ENCODE measurements around the gene TPD52L2. TPM values are rescaled to one million over a fixed set of nuclear protein-coding genes. Genes with fewer than 3 reads are reported as not detected.

Gene TPD52L2
- polyA plus RNA-seq, 3 donors: 137 to 167 (median 144) TPM

- no peak overlapping the region for H3K4me3 Mint-ChIP-seq
- H3K4me1 Mint-ChIP-seq: peaks cover 6% of the 10 kb centered on the region
- Histone ChIP-seq H3K36me3 (replicated peaks in 1 of 2; ENCODE audit: control insufficient read depth in 1 of 2, insufficient read depth in 2 of 2, low read length in 2 of 2) (no peaks in the 10 kb centered on the region), H3K27ac (ENCODE audit: low read depth in 1 of 2, low read length in 2 of 2) (no peak overlapping the region), H3K4me2 (replicated peaks; ENCODE audit: extremely low read depth, low read length, poor library complexity, severe bottlenecking) (no peak overlapping the region), H3K4me1 (ENCODE audit: control insufficient read depth in 1 of 2, insufficient read depth in 2 of 2, low read length in 2 of 2) (no peaks in the 10 kb centered on the region), H2AFZ (ENCODE audit: insufficient read depth, low read depth, low read length, poor library complexity, severe bottlenecking) (no peak overlapping the region), H3K4me3 (replicated peaks in 1 of 3; ENCODE audit: low read depth in 2 of 3, low read length in 3 of 3) (no peak overlapping the region), H3K79me2 (ENCODE audit: insufficient read depth, low read length) (no peaks in the 10 kb centered on the region), H4K20me1 (ENCODE audit: insufficient read depth, low read length) (no peaks in the 10 kb centered on the region), H3K27me3 (ENCODE audit: control insufficient read depth in 2 of 2, insufficient read depth in 2 of 2, low read length in 2 of 2) (peaks cover 6 to 28% of the 10 kb centered on the region in 2 donors), H3K9me3 (replicated peaks in 1 of 2; ENCODE audit: control insufficient read depth in 1 of 2, insufficient read depth in 1 of 2, low read length in 2 of 2) (no peaks in the 10 kb centered on the region), H3K9ac (ENCODE audit: insufficient read depth, low read length, poor library complexity, severe bottlenecking) (no peak overlapping the region)
- peak in 1 of 3 donors; percentile 52 for DNase-seq
- H3K27ac Mint-ChIP-seq: peak overlapping the region in 1 of 7 donors; percentile 11
- peaks cover 24 to 29% (median 28%) of the 10 kb centered on the region in 3 donors for H3K27me3 Mint-ChIP-seq (ENCODE audit: low read depth in 3 of 3)
- H3K36me3 Mint-ChIP-seq: peaks cover 0 to 2% of the 10 kb centered on the region in 2 donors
- TF ChIP-seq CTCF (IDR thresholded peaks at IDR 0.05): no peak
- intact Hi-C loops (cut with micrococcal nuclease): no loop called here
- WGBS (ENCODE audit: insufficient coverage): 21% methylated on average over 5 of the region's 8 CpGs
- H3K9me3 Mint-ChIP-seq: peaks cover 0 to 3% (median 2%) of the 10 kb centered on the region in 7 donors
These were observed 27.6 kb upstream of the TPD52L2 start for GRCh38 chr20:63837479-63837878.

- WGBS (ENCODE audit: insufficient coverage): 88% methylated on average over 13 of the region's 13 CpGs
- H3K9ac ChIP-seq (ENCODE audit: insufficient read depth, low read length, poor library complexity, severe bottlenecking): no peak overlapping the region
- DNase-seq: no peak
- H3K36me3 Mint-ChIP-seq: peaks cover 0 to 3% of the 10 kb centered on the region in 2 donors
- no peak overlapping the region for H3K27ac Mint-ChIP-seq
- no peaks in the 10 kb centered on the region for H3K79me2 ChIP-seq (ENCODE audit: insufficient read depth, low read length)
- peaks cover 11% of the 10 kb centered on the region for H3K4me1 Mint-ChIP-seq
- no peak overlapping the region for H3K4me3 Mint-ChIP-seq
- H4K20me1 ChIP-seq (ENCODE audit: insufficient read depth, low read length): no peaks in the 10 kb centered on the region
- peaks cover 10 to 28% of the 10 kb centered on the region in 2 donors for H3K27me3 ChIP-seq (ENCODE audit: control insufficient read depth in 2 of 2, insufficient read depth in 2 of 2, low read length in 2 of 2)
- peaks cover 6 to 7% of the 10 kb centered on the region in 2 donors for H3K4me1 ChIP-seq (ENCODE audit: control insufficient read depth in 1 of 2, insufficient read depth in 2 of 2, low read length in 2 of 2)
- no peak overlapping the region for H2AFZ ChIP-seq (ENCODE audit: insufficient read depth, low read depth, low read length, poor library complexity, severe bottlenecking)
- no peaks in the 10 kb centered on the region for H3K36me3 ChIP-seq (replicated peaks in 1 of 2; ENCODE audit: control insufficient read depth in 1 of 2, insufficient read depth in 2 of 2, low read length in 2 of 2)
- H3K27me3 Mint-ChIP-seq (ENCODE audit: low read depth in 3 of 3): peaks cover 7 to 27% (median 27%) of the 10 kb centered on the region in 3 donors
- no peak overlapping the region for H3K4me3 ChIP-seq (replicated peaks in 1 of 3; ENCODE audit: low read depth in 2 of 3, low read length in 3 of 3)
- no peak overlapping the region for H3K27ac ChIP-seq (ENCODE audit: low read depth in 1 of 2, low read length in 2 of 2)
- TF ChIP-seq CTCF (IDR thresholded peaks at IDR 0.05): no peak
- peaks cover 0 to 6% (median 2%) of the 10 kb centered on the region in 7 donors for H3K9me3 Mint-ChIP-seq
- intact Hi-C loops (cut with micrococcal nuclease): no loop called here
- H3K4me2 ChIP-seq (replicated peaks; ENCODE audit: extremely low read depth, low read length, poor library complexity, severe bottlenecking): no peak overlapping the region
- H3K9me3 ChIP-seq (replicated peaks in 1 of 2; ENCODE audit: control insufficient read depth in 1 of 2, insufficient read depth in 1 of 2, low read length in 2 of 2): no peaks in the 10 kb centered on the region
These were observed 25.4 kb upstream of the TPD52L2 start for GRCh38 chr20:63839620-63840019.
